Endothelial cell of umbilical vein (primary cell): ENCODE results near the gene SEMA6A.

Experiments
- CTCF ChIP-seq, 2 donors: IDR thresholded peaks; 1 replicate in 1 of 2; 2 replicates in 1 of 2; pipeline ENCODE4 v1.5.1; 2011; ENCODE audit warnings: low read length in 2 of 2, mild to moderate bottlenecking in 2 of 2, moderate library complexity in 2 of 2, control low read depth in 1 of 2, inconsistent platforms in 1 of 2, low read depth in 1 of 2; ENCODE audit not compliant: insufficient read depth in 1 of 2; ENCODE audit errors: extremely low read depth in 1 of 2
- EZH2 ChIP-seq: IDR thresholded peaks from 2 replicates; pipeline ENCODE4 v1.6.1; 2012; ENCODE audit warnings: borderline replicate concordance, low read depth, mild to moderate bottlenecking, moderate library complexity, low read length, inconsistent platforms; ENCODE audit not compliant: severe bottlenecking
- GATA2 ChIP-seq: IDR thresholded peaks from 2 replicates; pipeline ENCODE4 v1.7.0; 2011; ENCODE audit warnings: low read depth, mild to moderate bottlenecking, moderate library complexity, mixed read lengths, low read length; ENCODE audit not compliant: insufficient read length, insufficient read depth
- POLR2AphosphoS5 ChIP-seq: IDR thresholded peaks from 2 replicates; pipeline ENCODE4 v1.6.1; 2012; ENCODE audit warnings: low read depth, mild to moderate bottlenecking, control low read depth, low read length, moderate library complexity; ENCODE audit not compliant: insufficient read depth

- TF ChIP-seq POLR2AphosphoS5 (no peak), CTCF (IDR thresholded peaks at IDR 0.05; ENCODE audit: extremely low read depth in 1 of 2, insufficient read depth in 1 of 2, low read depth in 1 of 2, low read length in 2 of 2) (no peak), EZH2 (no peak), GATA2 (no peak)
Measured at GRCh38 chr5:116451066-116451465, 123.6 kb downstream of the SEMA6A start.
